ENCODE measurements around the gene SRXN1. TPM values are rescaled to one million over a fixed set of nuclear protein-coding genes. Genes with fewer than 3 reads are reported as not detected.

SRXN1 gene
- total RNA-seq, 1 donor from 2014 or later: 22.3 TPM

DNA sequence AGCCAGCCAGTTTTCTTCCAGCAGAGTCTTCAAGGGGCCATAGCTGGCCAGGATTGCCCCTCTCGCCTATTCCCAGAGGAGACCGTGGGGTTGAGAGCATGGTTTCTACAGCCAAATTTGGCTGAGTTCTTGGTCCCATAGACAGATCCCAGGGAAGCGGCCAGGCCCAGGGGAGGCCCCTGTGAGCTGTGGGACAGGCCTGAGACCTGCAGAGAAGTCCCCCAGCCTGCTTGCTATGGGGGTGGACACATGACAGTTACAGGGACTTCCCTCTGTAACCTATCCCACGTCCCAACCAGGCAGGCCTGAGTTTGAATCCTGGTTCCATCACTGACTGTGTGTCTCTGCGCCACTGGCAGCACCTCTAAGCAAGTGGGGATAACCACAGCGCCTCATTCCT, 45.5 kb downstream of the SRXN1 start:
- no peak for DNase-seq (ENCODE audit: low read depth in 2 of 2)

GRCh38 chr20:605237-605636, 47.8 kb downstream of the SRXN1 start:
- no peak for DNase-seq (ENCODE audit: low read depth in 2 of 2)

DNA sequence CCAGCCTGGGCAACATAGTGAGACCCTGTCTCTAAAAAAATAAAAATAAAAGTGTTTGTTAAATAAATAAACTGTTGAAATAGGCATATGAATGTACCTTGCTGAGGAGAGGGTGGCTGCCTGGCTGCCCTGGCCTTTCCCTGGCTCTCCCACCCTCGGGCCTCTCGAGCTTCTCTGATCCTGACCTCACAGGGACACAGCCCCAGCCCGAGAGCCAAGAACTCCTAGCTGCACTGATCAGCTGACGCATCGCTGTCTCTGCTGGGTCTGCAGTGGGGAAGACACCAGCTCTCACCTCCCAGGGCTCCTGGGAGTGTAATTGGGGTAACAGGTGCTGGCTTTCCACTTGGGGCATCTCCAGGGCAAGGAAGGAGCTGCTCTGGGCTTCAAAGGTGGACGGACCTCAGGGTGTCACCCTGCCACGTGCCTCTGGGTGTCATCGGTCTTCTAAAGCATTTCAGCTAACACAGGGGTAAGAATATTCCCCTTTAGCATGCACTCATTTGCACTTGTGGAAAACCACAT, 49.8 kb downstream of the SRXN1 start:
- DNase-seq (ENCODE audit: low read depth in 2 of 2): no peak

DNA sequence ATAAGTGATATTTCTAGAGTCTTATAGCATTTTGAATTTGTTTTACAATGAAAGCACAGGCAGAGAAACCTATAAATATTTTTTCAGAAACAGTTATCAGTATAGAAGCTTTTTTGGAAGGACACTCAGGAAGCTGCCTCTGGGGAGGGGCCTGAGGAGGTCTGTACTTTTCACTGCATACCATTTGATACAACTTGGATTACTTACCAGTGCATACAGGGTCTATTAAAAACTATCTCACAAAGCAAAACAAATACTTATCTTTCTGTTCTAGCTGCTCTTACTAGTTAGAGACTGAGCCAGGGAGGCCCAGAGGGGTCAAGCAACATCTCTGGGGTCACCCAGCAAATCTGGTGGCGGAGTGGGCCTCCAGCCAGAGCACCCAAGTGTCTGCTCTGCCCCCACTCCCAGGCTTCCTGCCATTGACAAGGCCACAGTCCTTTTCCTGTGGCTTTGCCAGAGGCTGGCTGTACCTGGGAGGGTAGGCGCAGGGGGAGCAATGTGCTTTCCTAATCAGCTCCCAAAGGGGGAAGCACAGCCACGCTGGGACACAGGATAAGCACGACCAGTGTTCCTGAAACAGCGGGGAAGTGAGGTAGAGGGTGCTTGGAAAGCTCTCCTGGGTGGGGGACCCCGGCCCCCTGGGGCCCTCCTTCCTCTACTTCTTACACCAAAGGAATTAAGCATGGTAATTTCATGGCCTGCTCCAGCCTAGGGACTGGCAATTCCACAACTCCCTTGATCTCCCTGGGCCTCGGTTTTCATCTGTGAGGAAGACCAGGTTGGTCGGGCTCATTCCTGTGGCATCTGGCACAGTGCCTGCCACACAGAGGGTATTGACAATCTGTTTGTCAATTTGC, 50.7 kb downstream of the SRXN1 start:
- DNase-seq (ENCODE audit: low read depth in 2 of 2): peak in 1 of 2 donors; percentile 39

DNA sequence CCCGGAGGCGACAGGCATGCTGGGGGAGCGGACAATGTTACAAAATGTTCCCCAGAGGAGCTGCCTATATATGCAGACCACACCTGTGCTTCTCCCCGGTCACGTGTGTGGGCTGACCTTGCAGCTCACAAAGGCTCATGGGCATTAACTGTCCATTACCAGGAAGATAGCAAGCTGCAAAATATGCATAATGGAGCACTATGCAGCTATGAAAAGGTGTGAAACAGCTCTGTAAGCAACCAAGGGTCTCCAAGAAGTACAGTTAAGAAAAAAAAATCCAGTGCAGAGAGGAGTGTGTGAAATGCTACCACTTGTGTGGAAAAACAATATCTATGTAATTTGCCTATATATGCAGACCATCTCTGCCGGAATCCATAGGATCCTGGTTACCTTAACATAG, 52.3 kb downstream of the SRXN1 start:
- DNase-seq (ENCODE audit: low read depth in 2 of 2): no peak

DNA sequence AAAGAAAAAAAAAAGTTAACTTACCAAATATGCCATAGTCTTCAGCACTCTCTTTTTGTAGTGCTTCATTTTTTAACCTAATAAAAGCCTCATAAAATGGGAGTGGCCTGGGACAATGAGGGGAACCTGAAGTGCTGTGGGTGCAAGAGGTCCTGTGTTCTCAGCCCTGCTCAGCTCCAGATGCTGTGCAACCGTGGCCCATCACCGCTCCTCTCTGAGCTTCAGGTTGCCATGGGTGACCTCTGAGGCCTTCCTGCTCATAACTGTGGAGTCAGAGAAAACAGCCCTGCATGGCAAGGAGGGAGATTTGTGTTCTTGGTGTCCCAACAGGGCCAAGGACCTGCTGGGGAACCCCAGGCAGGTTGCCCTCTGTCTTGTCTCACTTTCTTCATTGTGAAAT, 52.9 kb downstream of the SRXN1 start:
- DNase-seq (ENCODE audit: low read depth in 2 of 2): no peak

DNA sequence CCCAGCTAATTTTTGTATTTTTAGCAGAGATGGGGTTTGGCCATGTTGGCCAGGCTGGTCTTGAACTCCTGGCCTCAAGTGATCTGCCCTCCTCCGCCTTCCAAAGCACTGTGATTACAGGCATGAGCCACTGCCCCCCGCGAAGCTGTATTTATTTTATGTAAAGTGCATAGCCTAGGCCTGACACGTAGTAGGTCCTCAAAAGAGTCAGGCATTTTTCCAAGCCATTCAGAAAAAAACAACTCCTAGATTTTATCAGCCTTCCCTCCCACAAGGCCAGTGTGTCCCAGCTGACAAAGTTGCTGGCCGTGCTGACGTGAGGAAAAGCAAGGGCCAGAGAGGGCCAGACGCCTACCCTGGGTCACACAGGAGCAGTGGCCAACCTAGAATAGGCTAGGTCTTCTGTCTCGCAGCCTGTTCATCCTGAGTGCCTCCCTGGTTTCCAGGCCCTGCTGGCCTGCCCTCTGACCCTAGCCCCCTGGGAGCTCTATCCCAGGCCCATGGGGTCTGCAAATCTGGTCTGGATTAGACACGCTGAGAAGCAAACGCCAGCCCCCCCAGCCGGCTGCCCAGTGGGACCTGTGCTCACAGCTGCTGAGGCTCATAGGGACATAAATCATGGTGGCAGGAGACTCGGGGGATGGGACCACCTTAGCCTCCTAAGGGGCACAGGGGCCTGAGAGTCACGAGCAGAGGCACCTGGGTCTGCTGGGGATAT, 54.7 kb downstream of the SRXN1 start:
- no peak for DNase-seq (ENCODE audit: low read depth in 2 of 2)

- DNase-seq (ENCODE audit: low read depth in 2 of 2): no peak
Observed at GRCh38 chr20:597560-597959, 55.4 kb downstream of the SRXN1 start.

Other genes with a start within 250 kb of the SRXN1 start
- 53.7 and 80.9 TPM in 2 replicates for gene RBCK1, start 244.9 kb downstream of the SRXN1 start, total RNA-seq
- 15.8 and 25.2 TPM in 2 replicates for gene TBC1D20, start 190.7 kb downstream of the SRXN1 start, total RNA-seq
- 76.4 and 87.4 TPM in 2 replicates for gene CSNK2A1, start 109.4 kb downstream of the SRXN1 start, total RNA-seq
- 0.76 and 0.77 TPM in 2 replicates for gene TCF15, start 42.9 kb downstream of the SRXN1 start, total RNA-seq
- gene SCRT2, start 22.6 kb upstream of the SRXN1 start, total RNA-seq: not detected in 2 replicates
- under 0.01 TPM in 1 of 2 replicates, not detected in the other for gene SLC52A3, start 115.3 kb upstream of the SRXN1 start, total RNA-seq
- 1.3 and 2.0 TPM in 2 replicates for gene FAM110A, start 180.5 kb upstream of the SRXN1 start, total RNA-seq

Measured in dermis microvascular lymphatic vessel endothelial cell (primary cell).